Mesenteric fat pad (tissue), 1 donor: Measurements from ENCODE around the gene USP20. TPM values are rescaled to one million over a fixed set of nuclear protein-coding genes. Genes with fewer than 3 reads are reported as not detected.

ENCODE experiments used
- DNase-seq: peaks from one replicate; pipeline ENCODE4 v3.0.0-alpha.2; 2020; ENCODE audit warnings: low spot score
- total RNA-seq: library from RNA; stranded (reverse); fragmentation: NEBNext Ultra II Directional; extraction: Animal tissue kit (Norgen Biotek cat#: 25700); gene quantifications from one replicate; pipeline ENCODE4 v1.2.1, GENCODE V29; 2021
- donor health status: DM: yes; HTN: yes; CAD: no.

The USP20 gene
- total RNA-seq, 1 donor from 2014 or later: 16.8 TPM

GRCh38 chr9:129874261-129875101 is 39.2 kb downstream of the USP20 start:
- no peak for DNase-seq

GRCh38 chr9:129875181-129875611 is 39.9 kb downstream of the USP20 start:
- no peak for DNase-seq

- no peak for DNase-seq
Measured at GRCh38 chr9:129875687-129876395, 40.6 kb downstream of the USP20 start.

GRCh38 chr9:129876815-129877214 is 41.6 kb downstream of the USP20 start:
- DNase-seq: no peak

GRCh38 chr9:129878291-129878690 is 43.0 kb downstream of the USP20 start:
- DNase-seq: no peak

GRCh38 chr9:129879103-129879699 is 43.9 kb downstream of the USP20 start:
- no peak for DNase-seq

GRCh38 chr9:129879991-129880653 is 44.9 kb downstream of the USP20 start:
- no peak for DNase-seq

- no peak for DNase-seq
Measured at GRCh38 chr9:129880654-129881546, 45.6 kb downstream of the USP20 start.

- DNase-seq: no peak
Measured at GRCh38 chr9:129881547-129882324, 46.5 kb downstream of the USP20 start.

GRCh38 chr9:129884220-129885017 is 49.2 kb downstream of the USP20 start:
- peak; percentile 93 for DNase-seq

GRCh38 chr9:129885018-129885669 is 49.9 kb downstream of the USP20 start:
- DNase-seq: no peak

GRCh38 chr9:129885670-129886106 is 50.4 kb downstream of the USP20 start:
- peak; percentile 97 for DNase-seq

- no peak for DNase-seq
Measured at GRCh38 chr9:129886226-129887174, 51.2 kb downstream of the USP20 start.

GRCh38 chr9:129887334-129888292 is 52.4 kb downstream of the USP20 start:
- no peak for DNase-seq

- no peak for DNase-seq
Measured at GRCh38 chr9:129888293-129889121, 53.2 kb downstream of the USP20 start.
